ENCODE data around the gene KLF1.

The KLF1 gene

DNA sequence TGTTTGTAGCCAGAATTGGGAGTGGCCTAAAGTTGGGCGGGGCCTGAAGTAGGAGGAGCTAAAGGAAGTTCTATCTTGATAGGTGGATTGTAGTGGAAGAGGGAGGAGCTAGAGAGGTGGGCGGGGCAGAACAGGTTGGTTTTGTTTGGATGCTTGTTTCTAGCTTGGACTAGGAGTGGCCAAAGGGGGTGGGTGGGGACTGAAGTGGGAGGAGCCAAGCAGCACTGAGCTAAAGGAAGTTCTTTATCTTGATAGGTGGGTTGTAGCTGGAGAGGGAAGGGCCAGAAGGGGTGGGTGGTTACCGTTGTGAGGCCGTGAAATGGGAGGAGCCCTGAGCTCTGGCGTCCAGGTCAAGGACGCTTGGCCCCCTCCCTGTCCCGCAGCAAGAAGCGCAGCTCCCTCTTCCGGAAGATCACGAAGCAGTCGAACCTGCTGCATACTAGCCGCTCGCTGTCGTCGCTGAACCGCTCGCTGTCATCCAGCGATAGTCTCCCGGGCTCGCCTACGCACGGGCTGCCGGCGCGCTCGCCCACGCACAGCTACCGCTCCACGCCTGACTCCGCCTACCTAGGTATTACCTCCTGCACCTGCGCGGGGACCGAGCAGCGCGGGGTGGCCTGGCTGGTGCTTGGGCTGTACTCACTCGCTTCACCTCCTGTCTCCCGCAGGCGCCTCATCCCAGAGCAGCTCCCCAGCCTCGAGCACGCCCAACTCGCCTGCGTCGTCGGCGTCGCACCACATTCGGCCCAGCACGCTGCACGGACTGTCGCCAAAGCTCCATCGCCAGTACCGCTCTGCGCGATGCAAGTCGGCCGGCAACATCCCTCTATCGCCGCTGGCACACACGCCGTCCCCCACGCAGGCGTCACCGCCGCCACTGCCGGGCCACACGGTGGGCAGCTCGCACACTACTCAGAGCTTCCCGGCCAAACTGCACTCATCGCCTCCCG is 13.8 kb downstream of the KLF1 start:
- DNase-seq (ENCODE audit: extremely low read depth, insufficient read length): no peak
- Histone ChIP-seq H3K4me3 (replicated peaks; ENCODE audit: low read depth, low read length) (no peak overlapping the region), H3K27me3 (replicated peaks; ENCODE audit: control insufficient read depth, insufficient read depth, low read length) (no peaks in the 10 kb centered on the region), H3K36me3 (ENCODE audit: control insufficient read depth, insufficient read depth, low read length) (peaks cover 2% of the 10 kb centered on the region)
- TF ChIP-seq, protein P1, sequence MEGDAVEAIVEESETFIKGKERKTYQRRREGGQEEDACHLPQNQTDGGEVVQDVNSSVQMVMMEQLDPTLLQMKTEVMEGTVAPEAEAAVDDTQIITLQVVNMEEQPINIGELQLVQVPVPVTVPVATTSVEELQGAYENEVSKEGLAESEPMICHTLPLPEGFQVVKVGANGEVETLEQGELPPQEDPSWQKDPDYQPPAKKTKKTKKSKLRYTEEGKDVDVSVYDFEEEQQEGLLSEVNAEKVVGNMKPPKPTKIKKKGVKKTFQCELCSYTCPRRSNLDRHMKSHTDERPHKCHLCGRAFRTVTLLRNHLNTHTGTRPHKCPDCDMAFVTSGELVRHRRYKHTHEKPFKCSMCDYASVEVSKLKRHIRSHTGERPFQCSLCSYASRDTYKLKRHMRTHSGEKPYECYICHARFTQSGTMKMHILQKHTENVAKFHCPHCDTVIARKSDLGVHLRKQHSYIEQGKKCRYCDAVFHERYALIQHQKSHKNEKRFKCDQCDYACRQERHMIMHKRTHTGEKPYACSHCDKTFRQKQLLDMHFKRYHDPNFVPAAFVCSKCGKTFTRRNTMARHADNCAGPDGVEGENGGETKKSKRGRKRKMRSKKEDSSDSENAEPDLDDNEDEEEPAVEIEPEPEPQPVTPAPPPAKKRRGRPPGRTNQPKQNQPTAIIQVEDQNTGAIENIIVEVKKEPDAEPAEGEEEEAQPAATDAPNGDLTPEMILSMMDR (IDR thresholded peaks at IDR 0.05; ENCODE audit: insufficient read depth, low read length, poor library complexity, severe bottlenecking): no peak

DNA sequence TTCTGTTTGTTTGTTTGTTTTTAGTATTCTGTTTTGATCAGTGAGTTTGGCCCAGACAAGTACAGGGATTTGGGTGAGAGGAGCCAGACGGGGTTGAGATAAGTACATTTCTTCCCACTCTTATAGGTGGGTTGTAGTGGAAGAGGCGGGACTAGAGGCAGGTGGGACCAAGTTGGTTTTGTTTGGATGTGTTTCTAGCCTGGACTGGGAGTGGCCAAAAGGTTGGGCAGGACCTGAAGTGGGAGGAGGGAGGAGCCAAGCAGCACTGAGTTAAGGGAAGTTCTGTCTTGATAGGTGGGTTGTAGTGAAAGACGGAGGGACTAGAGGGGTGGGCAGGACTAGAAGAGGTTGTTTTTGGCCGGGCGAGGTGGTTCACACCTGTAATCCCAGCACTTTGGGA is 14.7 kb downstream of the KLF1 start:
- DNase-seq (ENCODE audit: extremely low read depth, insufficient read length): no peak
- H3K27me3 ChIP-seq (replicated peaks; ENCODE audit: control insufficient read depth, insufficient read depth, low read length): no peaks in the 10 kb centered on the region
- TF ChIP-seq, protein P1 (IDR thresholded peaks at IDR 0.05; ENCODE audit: insufficient read depth, low read length, poor library complexity, severe bottlenecking): no peak
- no peak overlapping the region for H3K4me3 ChIP-seq (replicated peaks; ENCODE audit: low read depth, low read length)
- H3K36me3 ChIP-seq (ENCODE audit: control insufficient read depth, insufficient read depth, low read length): no peaks in the 10 kb centered on the region; the same call in none of the 2 replicates

DNA sequence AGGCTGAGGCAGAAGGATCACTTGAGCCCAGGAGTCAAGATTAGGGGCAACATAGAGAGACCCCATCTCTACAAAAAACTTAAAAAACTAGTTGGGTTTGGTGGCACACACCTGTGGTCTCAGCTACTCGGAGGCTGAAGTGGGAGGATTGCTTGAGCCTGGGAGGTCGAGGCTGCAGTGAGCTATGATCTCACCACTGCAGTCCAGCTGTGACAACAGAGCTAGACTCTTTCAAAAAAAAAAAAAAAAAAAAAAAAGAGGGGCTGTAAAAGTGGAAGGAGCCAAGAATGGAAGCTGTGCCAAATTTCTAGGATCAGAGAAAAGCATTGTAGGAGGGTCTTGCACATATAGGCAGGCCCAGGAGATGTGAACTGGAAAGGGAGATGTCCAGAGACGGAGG is 15.3 kb downstream of the KLF1 start:
- H3K36me3 ChIP-seq (ENCODE audit: control insufficient read depth, insufficient read depth, low read length): no peaks in the 10 kb centered on the region; the same call in none of the 2 replicates
- DNase-seq (ENCODE audit: extremely low read depth, insufficient read length): no peak
- TF ChIP-seq, protein P1 (IDR thresholded peaks at IDR 0.05; ENCODE audit: insufficient read depth, low read length, poor library complexity, severe bottlenecking): no peak

DNA sequence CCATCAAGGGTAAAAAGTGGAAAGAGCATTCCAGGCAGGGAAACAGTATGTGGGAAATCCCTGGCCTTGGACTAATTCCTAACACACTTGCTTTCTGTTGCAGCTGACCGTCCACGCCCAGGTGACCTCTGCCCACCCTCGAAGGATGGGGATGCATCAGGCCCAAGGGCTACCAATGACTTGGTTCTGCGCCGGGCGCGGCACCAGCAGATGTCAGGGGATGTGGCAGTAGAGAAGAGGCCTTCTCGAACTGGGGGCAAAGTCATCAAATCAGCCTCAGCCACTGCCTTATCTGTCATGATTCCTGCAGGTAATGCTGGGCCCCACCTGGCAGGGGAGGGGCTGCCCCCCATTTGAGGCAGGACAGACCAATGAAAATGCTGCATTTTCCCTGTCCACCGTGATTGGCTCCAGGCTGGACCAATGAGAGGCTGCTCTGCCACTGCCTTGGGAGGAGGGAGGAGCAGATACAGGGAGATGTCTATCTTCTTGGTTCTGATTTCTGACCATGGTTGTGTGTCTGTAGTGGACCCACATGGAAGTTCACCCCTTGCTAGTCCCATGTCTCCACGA is 18.4 kb downstream of the KLF1 start:
- Histone ChIP-seq H3K4me3 (replicated peaks; ENCODE audit: low read depth, low read length) (no peak overlapping the region), H3K27me3 (replicated peaks; ENCODE audit: control insufficient read depth, insufficient read depth, low read length) (no peaks in the 10 kb centered on the region), H3K36me3 (ENCODE audit: control insufficient read depth, insufficient read depth, low read length) (no peaks in the 10 kb centered on the region)
- DNase-seq (ENCODE audit: extremely low read depth, insufficient read length): no peak
- TF ChIP-seq, protein P1 (IDR thresholded peaks at IDR 0.05; ENCODE audit: insufficient read depth, low read length, poor library complexity, severe bottlenecking): no peak

More for the DNA sequence above, 15.3 kb downstream of the KLF1 start:
- Histone ChIP-seq H3K4me3 (replicated peaks; ENCODE audit: low read depth, low read length) (no peak overlapping the region), H3K27me3 (replicated peaks; ENCODE audit: control insufficient read depth, insufficient read depth, low read length) (no peaks in the 10 kb centered on the region)

DNA sequence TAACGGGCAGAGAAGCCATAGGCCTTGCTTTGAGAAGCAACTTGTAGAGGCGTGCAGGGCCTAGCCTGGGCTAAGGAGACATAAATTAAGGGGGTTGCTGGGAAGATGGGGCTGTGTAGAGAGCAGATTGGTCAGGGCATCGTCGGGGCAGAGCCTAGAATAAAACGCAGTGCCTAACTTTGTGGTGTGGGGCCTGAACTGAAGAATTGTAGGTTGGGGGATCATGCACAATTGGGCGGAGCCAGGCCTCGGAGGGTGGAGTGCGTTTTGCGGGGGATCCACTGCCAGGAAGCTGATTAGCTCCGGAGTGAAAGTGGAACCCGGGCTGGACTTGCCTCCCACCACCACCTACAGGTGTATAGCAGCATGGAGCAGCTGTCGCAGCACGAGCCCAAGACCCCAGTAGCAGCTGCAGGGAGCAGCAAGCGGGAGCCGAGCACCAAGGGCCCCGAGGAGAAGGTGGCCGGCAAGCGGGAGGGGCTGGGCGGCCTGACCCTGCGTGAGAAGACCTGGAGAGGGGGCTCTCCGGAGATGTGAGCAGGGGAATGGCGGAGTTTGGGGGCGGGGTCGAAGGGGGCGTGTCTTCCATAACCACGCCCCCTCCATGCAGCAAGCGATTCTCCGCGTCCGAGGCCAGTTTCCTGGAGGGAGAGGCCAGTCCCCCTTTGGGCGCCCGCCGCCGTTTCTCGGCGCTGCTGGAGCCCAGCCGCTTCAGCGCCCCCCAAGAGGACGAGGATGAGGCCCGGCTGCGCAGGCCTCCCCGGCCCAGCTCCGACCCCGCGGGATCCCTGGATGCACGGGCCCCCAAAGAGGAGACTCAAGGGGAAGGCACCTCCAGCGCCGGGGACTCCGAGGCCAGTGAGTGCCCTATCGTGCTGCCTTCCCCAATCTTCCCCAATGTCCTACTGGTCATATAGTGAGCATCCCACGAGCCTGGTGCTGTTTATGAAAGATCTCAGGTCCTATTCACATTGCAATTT is 19.6 kb downstream of the KLF1 start:
- Histone ChIP-seq H3K36me3 (ENCODE audit: control insufficient read depth, insufficient read depth, low read length) (no peaks in the 10 kb centered on the region), H3K4me3 (replicated peaks; ENCODE audit: low read depth, low read length) (peak overlapping the region; percentile 49), H3K27me3 (replicated peaks; ENCODE audit: control insufficient read depth, insufficient read depth, low read length) (no peaks in the 10 kb centered on the region)
- TF ChIP-seq, protein P1 (IDR thresholded peaks at IDR 0.05; ENCODE audit: insufficient read depth, low read length, poor library complexity, severe bottlenecking): no peak
- peak; percentile 85 for DNase-seq (ENCODE audit: extremely low read depth, insufficient read length)
